ENCODE measurements around the gene STEAP1. TPM values are rescaled to one million over a fixed set of nuclear protein-coding genes. Genes with fewer than 3 reads are reported as not detected.

Gene STEAP1
- total and polyA plus RNA-seq, 4 donors = 20.0 to 37.1 (median 29.6) TPM

DNA sequence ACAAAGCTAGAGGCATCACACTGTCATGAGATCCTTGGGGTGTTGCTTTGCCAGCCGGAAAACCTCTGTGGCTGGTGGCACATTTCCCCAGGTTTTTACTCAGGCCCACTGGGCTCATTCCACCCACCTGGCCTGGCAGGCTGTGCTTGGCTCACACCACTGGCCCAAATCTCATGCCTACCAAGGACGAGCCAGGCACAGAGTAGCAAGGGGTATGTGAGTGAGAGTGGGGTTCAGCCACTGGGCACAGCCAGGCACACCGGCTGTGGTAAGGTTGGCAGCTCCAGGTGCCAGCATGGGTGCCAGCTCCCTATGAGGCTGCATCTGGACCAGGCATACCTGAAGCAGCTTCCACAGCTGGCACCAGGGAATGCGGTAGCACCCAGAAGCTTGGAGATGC, 21.4 kb downstream of the STEAP1 start:
- Histone ChIP-seq H3K36me3 (ENCODE audit: control insufficient read depth in 4 of 4, insufficient read depth in 3 of 4, low read depth in 1 of 4, low read length in 3 of 4) (no peaks in the 10 kb centered on the region), H3K4me1 (ENCODE audit: control insufficient read depth in 4 of 4, insufficient read depth in 4 of 4, low read length in 3 of 4) (peaks cover 2 to 24% (median 11%) of the 10 kb centered on the region in 4 donors), H3K4me3 (ENCODE audit: low read depth in 1 of 3, low read length in 3 of 3) (no peak overlapping the region), H3K27ac (ENCODE audit: low read depth in 1 of 2, low read length in 2 of 2) (peak overlapping the region in 1 of 2 donors; percentile 37), H3K9ac (ENCODE audit: low read depth in 1 of 2, low read length in 2 of 2) (no peak overlapping the region), H3K9me3 (ENCODE audit: control insufficient read depth in 4 of 4, low read length in 3 of 4) (no peaks in the 10 kb centered on the region), H3K27me3 (ENCODE audit: control insufficient read depth in 4 of 4, insufficient read depth in 4 of 4, low read length in 3 of 4) (no peaks in the 10 kb centered on the region)
- WGBS = 64% methylated on average over 4 of the region's 4 CpGs
- DNase-seq (ENCODE audit: low spot score) = no peak
- TF ChIP-seq JUND (IDR thresholded peaks at IDR 0.05) (no peak), GABPA (IDR thresholded peaks at IDR 0.05 in 1 of 2, conservative IDR thresholded peaks at IDR 0.05 in 1 of 2) (no peak), HNF4A (conservative IDR thresholded peaks at IDR 0.05) (no peak), YY1 (IDR thresholded peaks at IDR 0.05) (no peak), FOXA1 (IDR thresholded peaks at IDR 0.05) (no peak), FOXA2 (IDR thresholded peaks at IDR 0.05) (no peak), EGR1 (IDR thresholded peaks at IDR 0.05; ENCODE audit: low read depth in 2 of 2) (no peak), NR2F2 (IDR thresholded peaks at IDR 0.05) (no peak), TAF1 (conservative IDR thresholded peaks at IDR 0.05) (no peak), RXRA (IDR thresholded peaks at IDR 0.05) (no peak), SP1 (IDR thresholded peaks at IDR 0.05) (no peak)
- TF ChIP-seq, protein P1, sequence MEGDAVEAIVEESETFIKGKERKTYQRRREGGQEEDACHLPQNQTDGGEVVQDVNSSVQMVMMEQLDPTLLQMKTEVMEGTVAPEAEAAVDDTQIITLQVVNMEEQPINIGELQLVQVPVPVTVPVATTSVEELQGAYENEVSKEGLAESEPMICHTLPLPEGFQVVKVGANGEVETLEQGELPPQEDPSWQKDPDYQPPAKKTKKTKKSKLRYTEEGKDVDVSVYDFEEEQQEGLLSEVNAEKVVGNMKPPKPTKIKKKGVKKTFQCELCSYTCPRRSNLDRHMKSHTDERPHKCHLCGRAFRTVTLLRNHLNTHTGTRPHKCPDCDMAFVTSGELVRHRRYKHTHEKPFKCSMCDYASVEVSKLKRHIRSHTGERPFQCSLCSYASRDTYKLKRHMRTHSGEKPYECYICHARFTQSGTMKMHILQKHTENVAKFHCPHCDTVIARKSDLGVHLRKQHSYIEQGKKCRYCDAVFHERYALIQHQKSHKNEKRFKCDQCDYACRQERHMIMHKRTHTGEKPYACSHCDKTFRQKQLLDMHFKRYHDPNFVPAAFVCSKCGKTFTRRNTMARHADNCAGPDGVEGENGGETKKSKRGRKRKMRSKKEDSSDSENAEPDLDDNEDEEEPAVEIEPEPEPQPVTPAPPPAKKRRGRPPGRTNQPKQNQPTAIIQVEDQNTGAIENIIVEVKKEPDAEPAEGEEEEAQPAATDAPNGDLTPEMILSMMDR (IDR thresholded peaks at IDR 0.05; ENCODE audit: low read depth, low read length, missing input control) = no peak
- TF ChIP-seq, protein P2, sequence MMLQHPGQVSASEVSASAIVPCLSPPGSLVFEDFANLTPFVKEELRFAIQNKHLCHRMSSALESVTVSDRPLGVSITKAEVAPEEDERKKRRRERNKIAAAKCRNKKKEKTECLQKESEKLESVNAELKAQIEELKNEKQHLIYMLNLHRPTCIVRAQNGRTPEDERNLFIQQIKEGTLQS (IDR thresholded peaks at IDR 0.05) = no peak

DNA sequence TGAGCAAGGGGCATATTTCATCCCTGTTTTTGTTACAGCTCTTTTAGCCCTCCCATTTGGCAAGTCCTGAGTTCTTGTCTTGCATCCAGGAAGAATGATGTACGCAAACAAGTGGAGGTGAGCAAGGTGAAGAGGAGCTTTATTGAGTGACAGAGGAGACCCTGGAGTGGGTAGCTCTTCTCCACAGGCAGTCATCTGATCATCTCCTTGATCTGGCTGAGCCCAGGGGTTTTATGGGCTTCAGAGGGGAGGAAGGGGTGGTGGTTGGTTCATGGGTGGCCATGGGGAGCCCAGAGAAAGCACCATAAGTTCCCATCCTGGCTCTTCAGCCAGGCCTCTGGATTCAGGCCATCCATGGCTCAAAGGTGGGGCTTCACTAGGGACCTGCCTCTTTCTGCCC, 21.9 kb downstream of the STEAP1 start:
- Histone ChIP-seq H3K9ac (ENCODE audit: low read depth in 1 of 2, low read length in 2 of 2) (no peak overlapping the region), H3K9me3 (ENCODE audit: control insufficient read depth in 4 of 4, low read length in 3 of 4) (no peaks in the 10 kb centered on the region), H3K27me3 (ENCODE audit: control insufficient read depth in 4 of 4, insufficient read depth in 4 of 4, low read length in 3 of 4) (no peaks in the 10 kb centered on the region), H3K4me3 (ENCODE audit: low read depth in 1 of 3, low read length in 3 of 3) (no peak overlapping the region), H3K27ac (ENCODE audit: low read depth in 1 of 2, low read length in 2 of 2) (no peak overlapping the region), H3K36me3 (ENCODE audit: control insufficient read depth in 4 of 4, insufficient read depth in 3 of 4, low read depth in 1 of 4, low read length in 3 of 4) (no peaks in the 10 kb centered on the region), H3K4me1 (ENCODE audit: control insufficient read depth in 4 of 4, insufficient read depth in 4 of 4, low read length in 3 of 4) (peaks cover 2 to 24% (median 11%) of the 10 kb centered on the region in 4 donors)
- no peak for DNase-seq (ENCODE audit: low spot score)
- TF ChIP-seq FOXA1 (IDR thresholded peaks at IDR 0.05) (no peak), HNF4G (IDR thresholded peaks at IDR 0.05) (no peak), HNF4A (conservative IDR thresholded peaks at IDR 0.05) (no peak), TAF1 (conservative IDR thresholded peaks at IDR 0.05) (no peak), EGR1 (IDR thresholded peaks at IDR 0.05; ENCODE audit: low read depth in 2 of 2) (no peak), NR2F2 (IDR thresholded peaks at IDR 0.05) (no peak), RXRA (IDR thresholded peaks at IDR 0.05) (no peak), FOXA2 (IDR thresholded peaks at IDR 0.05) (no peak), JUND (IDR thresholded peaks at IDR 0.05) (no peak), GABPA (IDR thresholded peaks at IDR 0.05 in 1 of 2, conservative IDR thresholded peaks at IDR 0.05 in 1 of 2) (no peak)
- TF ChIP-seq, protein P3, sequence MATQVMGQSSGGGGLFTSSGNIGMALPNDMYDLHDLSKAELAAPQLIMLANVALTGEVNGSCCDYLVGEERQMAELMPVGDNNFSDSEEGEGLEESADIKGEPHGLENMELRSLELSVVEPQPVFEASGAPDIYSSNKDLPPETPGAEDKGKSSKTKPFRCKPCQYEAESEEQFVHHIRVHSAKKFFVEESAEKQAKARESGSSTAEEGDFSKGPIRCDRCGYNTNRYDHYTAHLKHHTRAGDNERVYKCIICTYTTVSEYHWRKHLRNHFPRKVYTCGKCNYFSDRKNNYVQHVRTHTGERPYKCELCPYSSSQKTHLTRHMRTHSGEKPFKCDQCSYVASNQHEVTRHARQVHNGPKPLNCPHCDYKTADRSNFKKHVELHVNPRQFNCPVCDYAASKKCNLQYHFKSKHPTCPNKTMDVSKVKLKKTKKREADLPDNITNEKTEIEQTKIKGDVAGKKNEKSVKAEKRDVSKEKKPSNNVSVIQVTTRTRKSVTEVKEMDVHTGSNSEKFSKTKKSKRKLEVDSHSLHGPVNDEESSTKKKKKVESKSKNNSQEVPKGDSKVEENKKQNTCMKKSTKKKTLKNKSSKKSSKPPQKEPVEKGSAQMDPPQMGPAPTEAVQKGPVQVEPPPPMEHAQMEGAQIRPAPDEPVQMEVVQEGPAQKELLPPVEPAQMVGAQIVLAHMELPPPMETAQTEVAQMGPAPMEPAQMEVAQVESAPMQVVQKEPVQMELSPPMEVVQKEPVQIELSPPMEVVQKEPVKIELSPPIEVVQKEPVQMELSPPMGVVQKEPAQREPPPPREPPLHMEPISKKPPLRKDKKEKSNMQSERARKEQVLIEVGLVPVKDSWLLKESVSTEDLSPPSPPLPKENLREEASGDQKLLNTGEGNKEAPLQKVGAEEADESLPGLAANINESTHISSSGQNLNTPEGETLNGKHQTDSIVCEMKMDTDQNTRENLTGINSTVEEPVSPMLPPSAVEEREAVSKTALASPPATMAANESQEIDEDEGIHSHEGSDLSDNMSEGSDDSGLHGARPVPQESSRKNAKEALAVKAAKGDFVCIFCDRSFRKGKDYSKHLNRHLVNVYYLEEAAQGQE (IDR thresholded peaks at IDR 0.05) = no peak
- TF ChIP-seq, protein P4, sequence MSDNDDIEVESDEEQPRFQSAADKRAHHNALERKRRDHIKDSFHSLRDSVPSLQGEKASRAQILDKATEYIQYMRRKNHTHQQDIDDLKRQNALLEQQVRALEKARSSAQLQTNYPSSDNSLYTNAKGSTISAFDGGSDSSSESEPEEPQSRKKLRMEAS (IDR thresholded peaks at IDR 0.05) = no peak
- WGBS = 80% methylated on average over 1 of the region's 1 CpG
